GM19023 (cell line): ENCODE results near the gene FTH1.

Source experiments
- ATAC-seq: cut with Tn5 transposase; IDR thresholded peaks from one replicate; pipeline ENCODE4 v1.9.1; 2021; ENCODE audit warnings: mild to moderate bottlenecking, moderate library complexity; ENCODE audit not compliant: unreplicated experiment

The FTH1 gene

GRCh38 chr11:61949169-61950034 is 18.0 kb downstream of the FTH1 start:
- no peak for ATAC-seq

GRCh38 chr11:61948505-61948904 is 18.9 kb downstream of the FTH1 start:
- no peak for ATAC-seq

GRCh38 chr11:61947486-61948210 is 19.8 kb downstream of the FTH1 start:
- ATAC-seq: no peak

- no peak for ATAC-seq
Measured at GRCh38 chr11:61946894-61947293, 20.5 kb downstream of the FTH1 start.

GRCh38 chr11:61945191-61945590 is 22.2 kb downstream of the FTH1 start:
- no peak for ATAC-seq

- no peak for ATAC-seq
Measured at GRCh38 chr11:61940466-61940865, 27.0 kb downstream of the FTH1 start.

GRCh38 chr11:61935861-61936260 is 31.6 kb downstream of the FTH1 start:
- ATAC-seq: no peak

- no peak for ATAC-seq
Measured at GRCh38 chr11:61930933-61931332, 36.5 kb downstream of the FTH1 start.

- ATAC-seq: no peak
Measured at GRCh38 chr11:61928606-61929005, 38.8 kb downstream of the FTH1 start.

GRCh38 chr11:61927501-61927900 is 39.9 kb downstream of the FTH1 start:
- no peak for ATAC-seq

GRCh38 chr11:61926235-61926634 is 41.2 kb downstream of the FTH1 start:
- ATAC-seq: no peak

- ATAC-seq: no peak
Measured at GRCh38 chr11:61925736-61926135, 41.7 kb downstream of the FTH1 start.

GRCh38 chr11:61924064-61924455 is 43.4 kb downstream of the FTH1 start:
- ATAC-seq: no peak

GRCh38 chr11:61923166-61924063 is 44.0 kb downstream of the FTH1 start:
- ATAC-seq: no peak

GRCh38 chr11:61922539-61922938 is 44.9 kb downstream of the FTH1 start:
- no peak for ATAC-seq

GRCh38 chr11:61921446-61921845 is 46.0 kb downstream of the FTH1 start:
- ATAC-seq: no peak

- ATAC-seq: no peak
Measured at GRCh38 chr11:61919705-61920631, 47.5 kb downstream of the FTH1 start.

- no peak for ATAC-seq
Measured at GRCh38 chr11:61918938-61919704, 48.3 kb downstream of the FTH1 start.

- no peak for ATAC-seq
Measured at GRCh38 chr11:61918251-61918937, 49.0 kb downstream of the FTH1 start.
